8988T (cell line): Measurements from ENCODE around the gene DEDD.

Experiments used
- DNase-seq: peaks from one replicate; pipeline ENCODE4 v3.0.0; 2011

Gene DEDD, protein sequence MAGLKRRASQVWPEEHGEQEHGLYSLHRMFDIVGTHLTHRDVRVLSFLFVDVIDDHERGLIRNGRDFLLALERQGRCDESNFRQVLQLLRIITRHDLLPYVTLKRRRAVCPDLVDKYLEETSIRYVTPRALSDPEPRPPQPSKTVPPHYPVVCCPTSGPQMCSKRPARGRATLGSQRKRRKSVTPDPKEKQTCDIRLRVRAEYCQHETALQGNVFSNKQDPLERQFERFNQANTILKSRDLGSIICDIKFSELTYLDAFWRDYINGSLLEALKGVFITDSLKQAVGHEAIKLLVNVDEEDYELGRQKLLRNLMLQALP

DNA sequence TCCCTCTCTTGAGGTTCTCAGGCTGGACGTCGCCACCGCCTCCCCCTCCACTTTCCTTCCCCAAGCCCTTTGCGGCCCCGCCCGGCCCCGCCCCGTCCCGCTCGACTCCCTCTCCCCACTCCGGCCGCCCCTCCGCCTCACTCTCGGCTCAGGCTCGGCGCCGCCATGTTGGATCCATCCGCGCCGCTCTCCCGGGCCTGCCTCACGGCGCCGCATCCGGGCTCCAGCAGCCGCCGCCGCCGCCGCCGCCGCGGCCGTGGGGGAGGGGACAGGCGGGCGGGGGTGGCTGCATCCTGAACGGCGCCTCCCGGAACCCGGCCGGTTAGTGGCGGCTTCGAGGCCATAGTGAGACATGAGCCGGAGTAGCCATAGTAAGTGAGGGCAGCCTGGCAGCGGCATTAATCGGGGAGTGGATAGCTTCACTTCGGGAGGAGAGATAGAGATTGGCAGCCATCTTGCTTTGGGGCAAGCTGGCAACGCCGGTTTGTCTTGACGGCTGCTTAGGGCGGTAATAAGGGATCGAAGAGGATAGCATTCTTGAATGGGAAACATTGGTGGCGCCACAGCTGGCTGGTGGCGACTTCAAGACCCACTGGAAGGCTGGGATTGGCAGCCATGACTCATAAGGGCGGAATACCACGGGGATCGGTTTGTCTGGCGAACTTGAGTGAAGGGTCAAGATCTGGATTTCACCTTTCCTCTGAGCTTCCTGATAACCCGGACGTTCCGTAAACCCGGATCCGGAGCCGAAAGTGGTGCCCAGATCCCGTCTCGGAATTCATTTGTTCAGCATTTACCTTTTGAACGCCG is at the start of gene DEDD:
Gene DEDD (minus strand): TSS at position 258 of the 810 bp plus-strand sequence. CDS start 8,205 bp downstream, outside the sequence.
- peak; percentile 73 for DNase-seq

DNA sequence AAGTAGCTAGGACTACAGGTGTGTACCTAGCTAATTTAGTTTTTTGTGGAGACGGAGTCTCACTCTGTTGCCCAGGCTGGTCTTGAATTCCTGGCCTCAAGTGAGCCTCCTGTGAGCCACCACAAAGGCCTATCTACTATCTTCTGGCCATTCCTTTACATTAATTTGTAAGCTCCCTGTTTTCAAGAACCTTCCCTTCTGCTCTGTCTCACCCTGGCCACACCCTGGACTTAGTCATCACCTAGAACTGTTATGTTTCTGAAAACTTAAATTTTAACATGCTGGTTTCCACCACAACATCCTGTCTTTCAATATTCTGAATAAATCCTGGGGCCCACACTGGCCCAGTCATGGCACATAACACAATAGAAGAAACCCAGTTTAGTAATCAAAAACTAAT is 49.7 kb upstream of the DEDD start:
- DNase-seq = no peak

DNA sequence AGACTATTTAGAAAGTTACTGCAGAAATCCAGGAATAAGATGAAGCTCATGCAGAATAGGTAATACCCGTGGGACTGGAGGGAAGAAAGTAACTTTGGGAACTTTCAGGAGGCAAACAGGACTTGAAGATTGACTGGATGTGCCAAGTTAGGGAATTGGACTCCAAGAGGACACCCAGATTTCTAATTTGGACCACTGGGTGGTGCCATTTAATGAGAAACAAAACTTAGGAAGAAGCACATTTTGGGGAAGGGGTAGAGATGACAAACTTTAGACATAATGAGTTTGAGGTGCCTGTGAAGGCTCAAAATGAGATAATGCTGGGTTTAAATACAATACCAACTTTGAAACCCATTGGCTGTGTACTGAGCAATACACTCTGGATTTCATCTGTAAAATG is 48.2 kb upstream of the DEDD start:
- no peak for DNase-seq

DNA sequence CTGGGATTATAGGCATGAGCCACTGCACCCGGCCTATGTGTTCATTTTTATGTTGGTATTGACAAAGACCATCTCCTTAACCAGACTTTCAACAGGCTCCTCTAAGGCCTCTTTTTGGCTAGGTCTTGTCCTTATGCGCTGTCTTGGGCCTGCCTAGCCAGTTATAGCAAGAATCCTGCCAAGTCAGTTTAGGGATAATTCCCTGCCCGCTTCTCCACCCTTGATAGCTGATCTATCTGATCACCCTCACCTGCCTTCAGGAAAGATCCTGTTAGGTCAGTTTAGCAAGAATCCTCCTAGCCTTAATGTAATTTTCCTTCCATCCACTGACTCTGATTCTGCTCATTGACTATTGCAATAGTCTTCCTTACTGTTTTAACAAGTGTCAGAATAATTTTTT is 47.2 kb upstream of the DEDD start:
- no peak for DNase-seq

DNA sequence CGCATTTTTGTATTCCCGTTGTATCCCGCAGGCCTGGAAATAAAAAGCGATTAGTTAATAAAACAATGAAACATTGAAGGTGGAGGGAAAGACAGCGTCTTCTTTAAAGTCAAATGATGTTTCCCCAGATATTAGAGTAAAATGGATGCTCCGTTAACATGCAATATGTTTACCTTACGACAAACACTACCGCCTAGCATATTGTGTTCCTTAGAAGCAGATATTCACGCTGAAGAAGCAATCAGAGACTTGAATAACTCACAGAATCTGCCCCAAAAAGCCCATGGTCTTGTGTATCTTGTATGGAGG is 45.4 kb upstream of the DEDD start:
- DNase-seq = no peak

DNA sequence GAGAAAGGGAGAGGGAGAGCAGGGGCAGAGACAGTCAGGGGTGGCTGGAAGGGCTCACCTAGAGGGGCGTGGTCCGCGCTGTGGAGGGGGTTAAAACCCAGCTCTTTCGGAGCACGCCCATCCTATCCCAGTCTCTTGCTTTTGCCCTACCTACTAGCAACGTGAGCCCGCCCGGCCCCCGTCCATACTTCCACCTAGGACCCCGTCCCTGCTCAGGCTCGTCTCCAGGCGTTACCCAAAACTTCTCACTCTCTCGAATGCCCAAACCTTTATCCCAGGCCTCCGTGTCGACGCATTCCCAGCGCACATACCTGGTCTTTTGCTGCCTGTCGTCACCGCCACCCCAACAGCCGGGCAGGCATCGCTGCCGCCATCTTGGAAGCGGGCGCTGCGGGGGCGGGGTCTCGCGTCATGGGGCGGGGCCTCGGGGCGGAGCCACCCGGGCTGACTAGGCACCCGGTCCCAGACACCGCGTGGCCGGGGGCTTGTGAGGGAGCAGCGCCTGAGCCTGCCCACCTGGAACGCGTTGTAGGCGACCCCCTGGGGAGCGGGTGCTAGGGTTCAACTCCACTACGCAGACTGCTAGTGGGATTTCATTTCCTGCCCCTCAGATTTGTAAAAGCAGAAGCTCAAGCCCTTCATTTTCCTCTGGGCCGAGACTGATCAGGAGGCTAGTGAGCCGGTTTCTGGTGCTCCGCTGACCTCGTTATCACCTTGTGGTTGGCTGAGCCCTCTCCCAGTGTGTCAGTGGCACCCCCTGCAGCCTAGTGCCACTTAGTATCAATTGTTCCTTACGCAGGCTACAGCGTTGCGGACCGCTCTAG is 44.9 kb upstream of the DEDD start, which contains the start of gene B4GALT3:
Gene B4GALT3 (minus strand): TSS at position 396 of the 824 bp plus-strand sequence. CDS start 1,447 bp downstream, outside the sequence.
- peak; percentile 93 for DNase-seq

DNA sequence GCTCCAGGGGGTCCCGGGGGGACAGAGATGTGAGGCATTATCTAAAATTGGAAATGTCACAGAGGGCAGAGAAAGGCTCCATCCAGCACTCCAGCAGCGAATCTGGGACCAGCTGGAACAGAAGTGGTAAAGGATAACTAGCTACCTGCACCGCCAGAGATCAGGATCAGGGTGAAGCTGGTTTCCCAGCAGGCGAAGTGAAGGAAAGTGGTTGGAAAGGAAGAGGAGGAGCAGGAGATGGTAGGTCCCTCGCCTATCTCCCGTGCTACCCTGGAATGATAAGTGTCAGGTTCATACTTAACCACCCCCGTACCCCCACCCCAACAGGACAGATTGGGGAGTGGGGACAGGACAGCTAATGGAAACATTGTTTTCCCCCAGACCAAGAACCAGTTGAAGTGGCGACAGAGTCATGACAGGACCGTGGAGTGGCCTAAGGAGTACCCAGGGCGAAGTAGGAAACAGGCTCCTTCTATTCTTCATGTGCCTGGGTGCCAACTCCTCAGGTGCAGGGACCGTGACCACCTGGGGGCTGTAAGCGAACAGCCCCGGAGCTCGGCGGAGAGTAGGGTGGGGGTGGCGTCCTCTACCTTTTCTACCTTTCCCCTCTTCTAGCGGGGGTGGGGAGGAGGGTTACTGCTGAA is 44.1 kb upstream of the DEDD start:
- no peak for DNase-seq

DNA sequence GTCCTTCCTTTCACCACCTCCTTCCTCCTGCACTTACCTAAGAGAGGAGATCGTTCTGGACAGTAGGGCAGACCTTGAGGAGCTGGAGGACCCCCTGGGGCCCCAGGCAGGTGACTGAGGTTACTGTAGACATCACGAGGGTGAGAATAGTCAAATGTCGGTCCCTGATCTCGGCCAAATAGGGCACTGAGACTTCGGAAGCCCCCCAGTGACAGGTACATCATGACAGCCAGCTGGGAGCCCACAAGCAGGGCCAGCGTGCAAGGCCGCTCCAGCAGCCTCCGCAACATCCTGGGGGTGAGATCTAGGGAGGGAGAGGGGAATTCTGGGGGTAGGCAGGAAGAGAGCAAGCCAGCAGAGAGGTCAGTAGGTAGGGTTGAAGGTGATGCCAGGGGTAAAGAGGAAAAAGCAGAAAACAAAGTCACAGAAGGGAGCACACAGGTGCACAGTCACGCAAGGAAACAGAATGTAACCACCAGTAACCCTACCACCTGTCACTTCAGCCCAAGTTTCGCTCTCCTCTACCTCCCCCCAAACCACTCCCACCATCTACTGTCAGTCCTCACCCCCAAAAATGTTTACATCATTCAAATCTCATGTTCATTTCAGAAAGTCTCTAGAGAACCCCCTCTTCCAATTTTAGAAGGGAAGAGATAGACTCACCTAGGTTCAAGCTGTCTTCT is 43.4 kb upstream of the DEDD start:
- DNase-seq = no peak

DNA sequence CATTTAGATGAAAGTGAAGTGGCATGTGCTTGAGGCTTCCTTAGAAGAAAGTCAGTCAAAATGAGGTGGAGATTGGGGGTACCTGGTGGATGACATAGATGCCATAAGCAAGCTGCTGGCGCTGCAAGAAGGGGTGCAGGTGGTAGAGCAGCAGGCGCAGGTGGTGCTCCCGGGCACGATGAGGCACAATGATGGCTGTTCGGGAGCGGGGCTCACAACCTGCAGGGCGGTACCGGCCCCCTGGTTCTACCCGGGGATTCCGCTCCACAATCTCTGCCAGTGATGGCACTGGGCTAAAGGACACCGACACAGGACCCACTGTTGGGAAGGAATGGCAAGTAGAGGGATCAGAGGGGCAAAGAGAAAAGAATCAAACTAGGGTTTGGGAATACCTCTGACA is 42.4 kb upstream of the DEDD start:
- no peak for DNase-seq

DNA sequence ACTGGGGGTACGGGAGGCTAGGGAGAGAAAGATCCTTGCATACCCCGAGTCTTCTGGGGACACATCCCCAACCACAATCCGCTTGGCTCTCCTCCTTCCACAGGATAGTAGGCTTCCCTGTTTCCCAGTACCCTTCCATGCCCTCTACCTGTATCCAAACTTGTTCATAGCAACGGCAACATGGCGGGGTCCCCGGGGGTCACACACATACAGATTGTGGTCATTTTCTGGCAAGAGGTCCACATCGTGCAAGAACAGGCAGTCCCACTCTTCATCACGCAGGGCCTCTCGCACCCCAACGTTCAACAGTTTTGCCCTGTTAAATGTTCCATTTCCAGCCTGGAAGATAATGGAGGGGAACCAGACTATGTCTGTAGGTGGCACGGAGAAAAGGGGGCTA is 41.2 kb upstream of the DEDD start:
- no peak for DNase-seq

DNA sequence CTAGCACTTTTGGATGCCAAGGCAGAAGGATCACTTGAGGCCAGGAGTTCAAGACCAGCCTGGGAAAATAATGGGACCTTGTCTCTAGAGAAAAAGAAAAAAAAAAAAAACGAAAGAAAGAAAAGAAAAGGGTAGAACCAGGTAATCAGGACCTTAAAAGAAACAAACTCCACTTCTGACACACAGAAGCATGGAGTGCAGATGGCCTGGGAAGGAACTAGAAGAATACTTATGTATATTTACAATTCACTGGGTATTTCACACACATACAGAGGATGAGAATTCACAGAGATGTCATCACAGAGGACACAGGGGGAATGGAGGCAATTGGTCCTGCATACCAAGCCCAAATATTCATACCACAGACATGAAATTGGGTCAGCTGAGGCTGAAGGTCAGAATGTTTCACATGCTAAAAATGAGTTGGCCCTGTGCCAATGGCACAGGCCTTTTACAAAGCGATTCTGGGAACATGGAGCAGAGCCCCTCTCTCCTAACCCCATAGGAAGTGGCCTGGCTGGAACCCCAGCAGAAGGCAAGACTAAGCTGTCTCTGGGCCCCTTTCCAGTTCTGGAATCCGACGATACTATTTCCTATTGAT is 40.4 kb upstream of the DEDD start:
- DNase-seq = no peak

DNA sequence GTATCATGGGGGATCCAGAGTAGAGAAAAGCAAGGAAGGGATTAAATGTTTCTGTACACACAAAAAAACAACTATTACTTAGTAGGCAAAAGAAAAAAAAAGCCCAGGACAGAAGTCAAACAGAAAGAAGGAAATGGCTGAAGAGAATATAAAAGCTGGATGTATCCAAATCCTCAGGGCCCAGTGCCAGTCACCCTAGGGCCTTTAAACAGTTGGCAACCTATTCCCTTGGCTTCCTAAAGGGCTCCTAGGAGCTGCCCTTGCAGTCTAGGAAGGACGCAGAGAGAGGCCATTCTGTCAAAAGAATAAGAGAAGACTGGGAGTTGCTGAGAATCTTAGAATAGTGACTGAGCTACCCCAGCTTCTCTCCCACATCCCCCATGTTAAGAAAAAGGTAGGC is 39.9 kb upstream of the DEDD start:
- no peak for DNase-seq

DNA sequence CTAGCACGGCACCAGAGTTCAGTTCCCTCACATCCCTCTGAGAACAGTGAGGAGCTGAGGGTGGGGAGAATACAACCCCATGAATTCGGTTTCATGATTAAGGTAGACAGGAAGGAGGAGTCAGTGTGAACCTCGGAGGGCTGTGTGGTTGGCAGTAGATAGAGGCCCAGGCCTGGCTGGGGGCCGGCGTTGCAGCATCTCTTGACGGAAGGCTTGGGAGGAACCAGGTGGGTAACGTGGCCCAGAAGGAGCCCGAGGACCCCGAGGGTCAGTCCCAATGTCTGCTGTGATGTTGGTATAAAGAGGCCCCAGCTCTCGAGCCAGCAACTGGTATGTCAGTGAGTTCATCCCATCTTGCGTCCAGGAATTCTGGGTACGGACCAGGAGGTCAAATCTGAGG is 39.2 kb upstream of the DEDD start:
- DNase-seq = no peak

DNA sequence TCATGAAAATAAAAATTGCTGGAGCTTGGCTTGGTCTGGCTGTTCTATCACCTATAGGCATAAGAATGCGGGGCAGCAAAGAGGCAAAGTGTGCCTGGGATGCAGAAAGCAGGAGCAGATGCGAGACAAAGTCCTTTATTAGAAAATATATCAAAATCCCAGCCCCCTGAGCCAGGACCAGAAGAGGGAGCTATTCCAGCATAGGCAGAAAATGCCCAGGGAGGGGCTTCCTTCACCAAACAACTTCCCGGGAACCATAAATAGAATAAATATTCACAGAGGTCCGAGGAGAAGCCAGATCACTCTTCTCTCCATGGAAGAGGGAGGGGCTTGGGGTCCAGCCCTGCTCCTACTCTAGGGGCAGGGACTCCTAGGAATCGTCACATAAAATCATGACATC is 38.7 kb upstream of the DEDD start:
- DNase-seq = no peak

DNA sequence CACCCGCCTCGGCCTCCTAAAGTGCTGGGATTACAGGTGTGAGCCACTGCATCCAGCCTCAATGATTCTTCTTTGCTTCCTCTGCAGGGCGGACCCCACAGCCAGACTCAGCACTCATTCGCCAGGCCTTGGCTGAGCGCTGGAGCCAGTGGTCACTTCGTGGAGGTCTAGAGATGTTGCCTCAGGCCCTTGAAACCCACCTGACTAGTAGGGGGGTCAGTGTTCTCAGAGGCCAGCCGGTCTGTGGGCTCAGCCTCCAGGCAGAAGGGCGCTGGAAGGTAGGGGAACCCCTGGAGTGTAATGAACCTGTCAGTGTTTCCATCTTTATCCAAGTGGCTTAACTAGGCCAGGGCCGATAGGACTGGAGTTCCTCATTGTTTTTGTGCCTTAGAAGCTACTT is 36.4 kb upstream of the DEDD start:
- DNase-seq = no peak

DNA sequence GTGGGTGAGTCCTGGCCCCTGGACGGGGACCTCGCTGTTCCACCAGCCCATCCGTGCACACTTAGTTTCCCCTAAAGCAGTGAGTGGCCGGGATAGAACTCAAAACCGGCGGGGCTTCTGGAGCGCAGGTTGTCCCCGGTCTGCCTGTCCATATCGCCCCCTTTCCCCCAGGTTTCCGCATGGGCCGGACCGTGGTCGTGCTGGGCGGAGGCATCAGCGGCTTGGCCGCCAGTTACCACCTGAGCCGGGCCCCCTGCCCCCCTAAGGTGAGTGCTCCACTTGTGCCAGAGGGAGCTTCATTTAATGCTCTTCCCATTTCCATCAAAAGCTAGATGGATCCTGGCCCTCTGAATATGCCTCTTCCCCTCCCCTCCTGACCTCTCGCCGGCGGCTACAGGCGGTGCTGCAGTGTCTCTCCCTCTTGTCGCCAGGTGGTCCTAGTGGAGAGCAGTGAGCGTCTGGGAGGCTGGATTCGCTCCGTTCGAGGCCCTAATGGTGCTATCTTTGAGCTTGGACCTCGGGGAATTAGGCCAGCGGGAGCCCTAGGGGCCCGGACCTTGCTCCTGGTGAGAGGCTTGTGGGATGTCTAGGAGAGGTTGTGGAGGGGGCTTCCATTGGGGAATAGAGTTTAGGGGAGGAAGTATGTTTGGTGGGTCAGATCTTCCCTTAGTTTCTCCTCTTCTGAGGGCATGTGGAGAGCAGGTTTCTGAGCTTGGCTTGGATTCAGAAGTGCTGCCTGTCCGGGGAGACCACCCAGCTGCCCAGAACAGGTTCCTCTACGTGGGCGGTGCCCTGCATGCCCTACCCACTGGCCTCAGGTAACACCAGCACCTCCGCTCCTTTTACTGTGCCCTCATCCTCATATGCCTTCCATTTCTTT is 34.4 kb upstream of the DEDD start:
- no peak for DNase-seq

DNA sequence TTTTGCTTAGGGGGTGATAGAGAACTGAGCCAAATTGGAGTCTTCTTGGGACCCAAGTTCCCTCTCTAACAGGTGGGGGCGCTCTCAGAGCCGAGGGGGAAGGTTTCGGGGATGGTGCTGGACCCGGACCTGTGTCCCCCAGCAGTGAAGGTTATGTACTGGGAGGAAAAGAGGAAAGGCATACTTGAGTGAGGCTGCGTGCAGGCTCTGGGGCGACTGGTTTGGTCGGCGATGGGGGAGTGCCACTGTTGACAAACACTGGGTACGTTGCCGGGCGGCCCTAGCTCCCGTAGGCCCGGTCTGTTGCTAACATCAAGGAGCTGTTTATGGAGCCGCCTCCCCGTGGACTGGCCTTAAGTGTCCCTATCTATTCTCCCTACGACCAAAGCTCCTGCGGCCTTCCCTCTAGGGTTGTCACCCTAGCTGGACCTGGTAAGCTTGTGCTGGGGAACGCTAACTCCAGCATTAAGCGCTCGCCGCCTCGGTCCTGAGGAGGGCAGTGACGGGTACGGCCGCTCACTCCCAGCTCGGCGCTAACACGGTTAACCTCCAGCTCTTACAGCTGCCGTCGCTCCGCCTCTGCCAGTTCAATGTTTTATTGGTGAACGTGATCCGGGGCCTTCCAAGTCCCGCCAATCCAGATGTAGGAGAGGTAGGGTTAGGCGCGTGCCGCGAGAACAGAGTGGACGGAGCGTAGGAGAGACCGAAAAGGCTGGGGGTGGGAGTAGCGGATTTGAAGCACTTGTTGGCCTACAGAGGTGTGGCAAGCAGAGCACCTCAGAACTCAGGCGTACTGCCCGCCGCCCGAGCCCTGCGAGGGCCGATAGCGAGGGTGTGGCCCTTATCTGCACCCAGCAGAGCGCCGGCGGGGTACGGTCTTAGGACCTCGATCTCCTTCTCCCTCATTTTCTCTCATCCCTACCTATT is 33.5 kb upstream of the DEDD start, which contains the start of gene PPOX:
Gene PPOX (plus strand): TSS at position 685 of the 927 bp plus-strand sequence. CDS start 422 bp downstream, outside the sequence.
- DNase-seq = peak; percentile 79

DNA sequence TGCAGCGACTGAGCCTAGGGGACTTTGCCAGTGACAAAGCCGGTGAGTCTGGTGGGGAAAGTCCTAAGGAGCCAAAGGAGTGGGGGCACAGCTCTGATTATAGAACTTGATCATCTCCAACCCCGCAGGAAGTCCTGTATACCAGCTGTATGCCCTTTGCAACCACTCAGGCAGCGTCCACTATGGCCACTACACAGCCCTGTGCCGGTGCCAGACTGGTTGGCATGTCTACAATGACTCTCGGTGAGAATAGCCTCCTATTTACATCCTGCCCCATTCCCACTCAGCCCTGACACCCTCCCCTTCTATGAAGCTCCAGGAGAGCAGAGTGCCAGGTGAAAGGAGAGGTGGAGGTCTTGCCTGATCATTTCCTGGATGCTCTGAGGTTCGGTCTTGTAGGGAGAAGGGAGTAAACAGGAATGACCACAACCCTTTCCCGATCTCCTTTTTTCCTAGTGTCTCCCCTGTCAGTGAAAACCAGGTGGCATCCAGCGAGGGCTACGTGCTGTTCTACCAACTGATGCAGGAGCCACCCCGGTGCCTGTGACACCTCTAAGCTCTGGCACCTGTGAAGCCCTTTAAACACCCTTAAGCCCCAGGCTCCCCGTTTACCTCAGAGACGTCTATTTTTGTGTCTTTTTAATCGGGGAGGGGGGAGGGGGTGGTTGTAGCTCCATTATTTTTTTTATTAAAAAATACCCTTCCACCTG is 32.6 kb upstream of the DEDD start:
- no peak for DNase-seq

DNA sequence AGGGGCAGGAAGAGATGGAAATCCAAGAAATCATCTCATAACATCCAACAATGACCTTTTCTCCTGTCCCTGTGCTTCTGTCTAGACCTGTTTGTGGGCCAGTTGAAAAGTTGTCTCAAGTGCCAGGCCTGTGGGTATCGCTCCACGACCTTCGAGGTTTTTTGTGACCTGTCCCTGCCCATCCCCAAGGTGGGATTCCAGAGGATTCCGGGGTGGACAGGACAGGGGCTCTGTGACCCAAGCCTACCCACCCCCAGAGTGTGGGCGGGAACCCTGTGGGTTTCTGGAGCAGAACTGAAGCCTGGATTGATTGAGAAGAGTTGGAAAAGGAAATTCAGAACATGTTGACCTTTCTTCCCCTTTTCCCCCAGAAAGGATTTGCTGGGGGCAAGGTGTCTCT is 31.3 kb upstream of the DEDD start:
- DNase-seq = no peak
